K562 (cell line): ENCODE measurements around the gene CIAO1. TPM values are rescaled to one million over a fixed set of nuclear protein-coding genes. Genes with fewer than 3 reads are reported as not detected.

ENCODE experiments used
- AFF1 ChIP-seq, 2 experiments: fragments of 450-650 bp; IDR thresholded peaks; 2 replicates each; pipeline ENCODE4 v1.6.1; 2018; ENCODE audit warnings: mild to moderate bottlenecking in 2 of 2, low read depth in 1 of 2; ENCODE audit not compliant: partially characterized antibody in 2 of 2
- DACH1 ChIP-seq: fragments of 450-650 bp; IDR thresholded peaks from 2 replicates; pipeline ENCODE4 v1.6.1; 2018; ENCODE audit not compliant: partially characterized antibody
- ELK1 ChIP-seq: sonication (generic); formaldehyde crosslinking; IDR thresholded peaks from 2 replicates; pipeline ENCODE4 v1.8.1; 2022; ENCODE audit warnings: missing genetic modification reagents
- KAT2B ChIP-seq: IDR thresholded peaks from one replicate; pipeline ENCODE4 v1.6.1; 2012; ENCODE audit warnings: low read depth, mild to moderate bottlenecking, control low read depth, inconsistent platforms, low read length, moderate library complexity
- SMARCE1 ChIP-seq: fragments of 450-650 bp; IDR thresholded peaks from 2 replicates; pipeline ENCODE4 v1.7.1; 2016; ENCODE audit warnings: mild to moderate bottlenecking
- SRSF1 ChIP-seq: fragments of 200-400 bp; formaldehyde crosslinking; IDR thresholded peaks from 2 replicates; pipeline ENCODE4 v1.6.1; 2017; ENCODE audit warnings: mild to moderate bottlenecking, low read depth, low read length, moderate library complexity
- SRSF7 ChIP-seq: fragments of 200-400 bp; formaldehyde crosslinking; optimal IDR thresholded peaks from 2 replicates; pipeline ENCODE3; 2017; ENCODE audit warnings: mild to moderate bottlenecking, low read depth, low read length
- THRB ChIP-seq: fragments of 450-650 bp; formaldehyde crosslinking; conservative IDR thresholded peaks from 2 replicates; pipeline ENCODE4 v1.4.0; 2022; ENCODE audit warnings: mild to moderate bottlenecking, missing genetic modification characterization
- ZBTB33 ChIP-seq: sonication (generic); formaldehyde crosslinking; IDR thresholded peaks from 2 replicates; pipeline ENCODE4 v1.8.1; 2023; ENCODE audit warnings: mild to moderate bottlenecking, missing genetic modification reagents
- ZFPM2 ChIP-seq: fragments of 250-450 bp; sonication (Bioruptor Pico); IDR thresholded peaks from 2 replicates; pipeline ENCODE4 v1.5.1; 2022; ENCODE audit warnings: mild to moderate bottlenecking
- ZNF232 ChIP-seq: sonication (generic); formaldehyde crosslinking; IDR thresholded peaks from 2 replicates; pipeline ENCODE4 v1.8.0; 2022; ENCODE audit warnings: mild to moderate bottlenecking, missing genetic modification reagents
- polyA plus RNA-seq, 8 experiments: library from polyadenylated mRNA; depleted of rRNA in 4 of 8; stranded (reverse) in 5 of 8; unstranded in 3 of 8; fragments of >200 nt; fragmentation: Nextera tagmentation in 2 of 8; fragmentation: Illumina TruSeq in 1 of 8; extraction: Ambion mirVana in 2 of 8; extraction: Trizol in 1 of 8; gene quantifications; 2 replicates each; pipeline versions ENCODE4 v1.2.1 to v1.2.3, GENCODE V29; 2011 to 2014; ENCODE audit warnings: inconsistent platforms in 1 of 8, missing spikeins in 1 of 8
- total RNA-seq, 7 experiments: library from RNA; depleted of rRNA in 6 of 7; stranded (reverse); fragments of >200 nt in 6 of 7; fragmentation: Illumina TruSeq in 2 of 7; extraction: Trizol in 2 of 7; gene quantifications; 2 replicates each; pipeline versions ENCODE4 v1.2.1 to v1.2.3, GENCODE V29; 2011 to 2021; ENCODE audit warnings: low replicate concordance in 1 of 7
- TF ChIP-seq, protein P1 (sequence below): sonication (generic); formaldehyde crosslinking; IDR thresholded peaks from 2 replicates; pipeline ENCODE4 v1.5.0; 2020; ENCODE audit warnings: missing genetic modification reagents
- TF ChIP-seq, protein P2 (sequence below): fragments of 250-450 bp; sonication (Bioruptor Pico); IDR thresholded peaks from 2 replicates; pipeline ENCODE4 v1.4.0; 2020
- TF ChIP-seq, protein P3 (sequence below): fragments of 250-450 bp; sonication (Bioruptor Pico); IDR thresholded peaks from 2 replicates; pipeline ENCODE4 v1.4.0; 2020; ENCODE audit warnings: mild to moderate bottlenecking, moderate library complexity

Gene CIAO1
- total and polyA plus RNA-seq, 9 of the 15 experiments (the other 6 are each of a cell fraction or from before 2014, with no cell fraction given): 11.4 to 156 (median 92.8) TPM

- TF ChIP-seq ZBTB33 (CRISPR knock-in tag) (no peak), ZNF232 (CRISPR knock-in tag) (no peak), DACH1 (no peak), THRB (CRISPR knock-in tag) (no peak), ELK1 (CRISPR knock-in tag) (no peak), AFF1 (IDR thresholded peaks at IDR 0.05; ENCODE audit: low read depth in 1 of 2, partially characterized antibody in 2 of 2) (no peak), SMARCE1 (peak; percentile 44; the same call in 1 of the 2 replicates), SRSF7 (no peak), SRSF1 (no peak), ZFPM2 (no peak), KAT2B (no peak)
- TF ChIP-seq, protein P1, sequence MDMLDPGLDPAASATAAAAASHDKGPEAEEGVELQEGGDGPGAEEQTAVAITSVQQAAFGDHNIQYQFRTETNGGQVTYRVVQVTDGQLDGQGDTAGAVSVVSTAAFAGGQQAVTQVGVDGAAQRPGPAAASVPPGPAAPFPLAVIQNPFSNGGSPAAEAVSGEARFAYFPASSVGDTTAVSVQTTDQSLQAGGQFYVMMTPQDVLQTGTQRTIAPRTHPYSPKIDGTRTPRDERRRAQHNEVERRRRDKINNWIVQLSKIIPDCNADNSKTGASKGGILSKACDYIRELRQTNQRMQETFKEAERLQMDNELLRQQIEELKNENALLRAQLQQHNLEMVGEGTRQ (CRISPR knock-in tag): no peak
- TF ChIP-seq, protein P2, sequence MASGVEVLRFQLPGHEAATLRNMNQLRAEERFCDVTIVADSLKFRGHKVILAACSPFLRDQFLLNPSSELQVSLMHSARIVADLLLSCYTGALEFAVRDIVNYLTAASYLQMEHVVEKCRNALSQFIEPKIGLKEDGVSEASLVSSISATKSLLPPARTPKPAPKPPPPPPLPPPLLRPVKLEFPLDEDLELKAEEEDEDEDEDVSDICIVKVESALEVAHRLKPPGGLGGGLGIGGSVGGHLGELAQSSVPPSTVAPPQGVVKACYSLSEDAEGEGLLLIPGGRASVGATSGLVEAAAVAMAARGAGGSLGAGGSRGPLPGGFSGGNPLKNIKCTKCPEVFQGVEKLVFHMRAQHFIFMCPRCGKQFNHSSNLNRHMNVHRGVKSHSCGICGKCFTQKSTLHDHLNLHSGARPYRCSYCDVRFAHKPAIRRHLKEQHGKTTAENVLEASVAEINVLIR: no peak
- TF ChIP-seq, protein P3, sequence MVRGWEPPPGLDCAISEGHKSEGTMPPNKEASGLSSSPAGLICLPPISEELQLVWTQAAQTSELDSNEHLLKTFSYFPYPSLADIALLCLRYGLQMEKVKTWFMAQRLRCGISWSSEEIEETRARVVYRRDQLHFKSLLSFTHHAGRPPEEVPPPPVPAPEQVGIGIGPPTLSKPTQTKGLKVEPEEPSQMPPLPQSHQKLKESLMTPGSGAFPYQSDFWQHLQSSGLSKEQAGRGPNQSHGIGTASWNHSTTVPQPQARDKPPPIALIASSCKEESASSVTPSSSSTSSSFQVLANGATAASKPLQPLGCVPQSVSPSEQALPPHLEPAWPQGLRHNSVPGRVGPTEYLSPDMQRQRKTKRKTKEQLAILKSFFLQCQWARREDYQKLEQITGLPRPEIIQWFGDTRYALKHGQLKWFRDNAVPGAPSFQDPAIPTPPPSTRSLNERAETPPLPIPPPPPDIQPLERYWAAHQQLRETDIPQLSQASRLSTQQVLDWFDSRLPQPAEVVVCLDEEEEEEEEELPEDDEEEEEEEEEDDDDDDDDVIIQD (CRISPR knock-in tag): no peak
These were observed 20.2 kb upstream of the CIAO1 start (continued) for GRCh38 chr2:96245609-96246390.
